Endothelial cell of umbilical vein (primary cell): ENCODE data around the gene GALNT10. TPM values are rescaled to one million over a fixed set of nuclear protein-coding genes. Genes with fewer than 3 reads are reported as not detected.

Experiments used
- BruUV-seq: library from RNA; stranded (reverse); fragments of 400-500 nt; replicated peaks from 2 replicates; lab custom pipeline; 2021; lab: Mats Ljungman, UMichigan
- CTCF ChIA-PET: fragments of 300-600, 350-600 bp; sonication (Branson Sonifier 250); formaldehyde crosslinking; loops from one replicate; lab custom pipeline; 2021; ENCODE audit warnings: antibody characterized with exemption, inconsistent platforms; lab: Charles Lee
- POLR2A ChIA-PET: fragments of 300-600, 350-600 bp; sonication (Branson Sonifier 250); formaldehyde crosslinking; loops from one replicate; lab custom pipeline; 2021; ENCODE audit warnings: antibody characterized with exemption, inconsistent platforms; lab: Charles Lee
- DNase-seq: peaks from one replicate; pipeline ENCODE4 v3.0.0-alpha.2; 2011; ENCODE audit warnings: low read depth, low spot score
- FAIRE-seq: peaks from 2 replicates; lab custom pipeline; 2011; peaks lifted over from hg19 to GRCh38; lab: Jason Lieb, UNC
- H2AFZ ChIP-seq: 2 replicates; pipeline ENCODE4 v1.6.0; 2012; ENCODE audit warnings: low read depth, low read length, control low read depth, inconsistent platforms
- H3K27ac ChIP-seq: 2 replicates; pipeline ENCODE4 v1.5.1; 2011; ENCODE audit warnings: low read depth, mild to moderate bottlenecking, control low read depth, low read length, moderate library complexity; ENCODE audit not compliant: insufficient read depth
- H3K27me3 ChIP-seq, 2 experiments: 2 replicates each; pipeline versions ENCODE4 v1.6.0 to v1.6.1; 2011; ENCODE audit warnings: low read length in 2 of 2, mixed read lengths in 1 of 2; ENCODE audit not compliant: control insufficient read depth in 2 of 2, insufficient read depth in 2 of 2
- H3K36me3 ChIP-seq, 2 experiments: 2 replicates in 1 of 2; 3 replicates in 1 of 2; pipeline ENCODE4 v1.5.1; 2011; ENCODE audit warnings: low read length in 2 of 2, mild to moderate bottlenecking in 1 of 2, moderate library complexity in 1 of 2; ENCODE audit not compliant: control insufficient read depth in 2 of 2, insufficient read depth in 2 of 2; ENCODE audit errors: extremely low read depth in 1 of 2
- H3K4me1 ChIP-seq: 3 replicates; pipeline ENCODE4 v1.5.1; 2011; ENCODE audit warnings: mild to moderate bottlenecking, low read length; ENCODE audit not compliant: control insufficient read depth, insufficient read depth; ENCODE audit errors: extremely low read depth
- H3K4me2 ChIP-seq: 2 replicates; pipeline ENCODE4 v1.6.1; 2011; ENCODE audit warnings: low read length, control low read depth, mixed read lengths; ENCODE audit not compliant: insufficient read depth
- H3K4me3 ChIP-seq, 3 experiments: fragments of 200-600 bp in 1 of 3; sonication (generic), shearing (Covaris generic) in 1 of 3; replicated peaks in 1 of 3; 2 replicates each; pipeline ENCODE4 v1.5.1; 2011 to 2016; ENCODE audit warnings: control low read depth in 3 of 3, low read length in 3 of 3, mild to moderate bottlenecking in 2 of 3, inconsistent platforms in 1 of 3, low read depth in 1 of 3, moderate library complexity in 1 of 3; ENCODE audit not compliant: insufficient read depth in 1 of 3
- H3K79me2 ChIP-seq: 2 replicates; pipeline ENCODE4 v1.6.0; 2012; ENCODE audit warnings: low read length, inconsistent platforms; ENCODE audit not compliant: control insufficient read depth, insufficient read depth
- H3K9ac ChIP-seq: replicated peaks from 2 replicates; pipeline ENCODE3; 2011; ENCODE audit warnings: low read length, control low read depth; ENCODE audit not compliant: insufficient read depth; ENCODE audit errors: extremely low read depth
- H3K9me1 ChIP-seq: replicated peaks from 3 replicates; pipeline ENCODE4 v1.6.0; 2011; ENCODE audit warnings: mild to moderate bottlenecking, low read length; ENCODE audit not compliant: control insufficient read depth, insufficient read depth; ENCODE audit errors: extremely low read depth
- H3K9me3 ChIP-seq: replicated peaks from 2 replicates; pipeline ENCODE4 v1.5.1; 2012; ENCODE audit warnings: low read length, inconsistent platforms; ENCODE audit not compliant: control insufficient read depth, insufficient read depth
- H4K20me1 ChIP-seq: replicated peaks from 2 replicates; pipeline ENCODE3; 2011; ENCODE audit warnings: mild to moderate bottlenecking, low read length; ENCODE audit not compliant: control insufficient read depth, insufficient read depth; ENCODE audit errors: extremely low read depth
- EZH2 ChIP-seq: IDR thresholded peaks from 2 replicates; pipeline ENCODE4 v1.6.1; 2012; ENCODE audit warnings: borderline replicate concordance, low read depth, mild to moderate bottlenecking, moderate library complexity, low read length, inconsistent platforms; ENCODE audit not compliant: severe bottlenecking
- FOS ChIP-seq: IDR thresholded peaks from 2 replicates; pipeline ENCODE4 v1.6.1; 2011; ENCODE audit warnings: mild to moderate bottlenecking, low read length, moderate library complexity, borderline replicate concordance; ENCODE audit not compliant: insufficient read depth
- GATA2 ChIP-seq: IDR thresholded peaks from 2 replicates; pipeline ENCODE4 v1.7.0; 2011; ENCODE audit warnings: low read depth, mild to moderate bottlenecking, moderate library complexity, mixed read lengths, low read length; ENCODE audit not compliant: insufficient read length, insufficient read depth
- JUN ChIP-seq: IDR thresholded peaks from 2 replicates; pipeline ENCODE4 v1.6.1; 2011; ENCODE audit warnings: borderline replicate concordance, low read depth; ENCODE audit not compliant: insufficient read length, insufficient read depth
- MYC ChIP-seq: IDR thresholded peaks from one replicate; pipeline ENCODE4 v1.6.1; 2011; ENCODE audit warnings: mild to moderate bottlenecking, low read depth, low read length
- POLR2A ChIP-seq: IDR thresholded peaks from 2 replicates; pipeline ENCODE4 v1.6.1; 2012; ENCODE audit warnings: low read depth, mild to moderate bottlenecking, control low read depth, low read length
- POLR2AphosphoS5 ChIP-seq: IDR thresholded peaks from 2 replicates; pipeline ENCODE4 v1.6.1; 2012; ENCODE audit warnings: low read depth, mild to moderate bottlenecking, control low read depth, low read length, moderate library complexity; ENCODE audit not compliant: insufficient read depth
- dilution Hi-C: fragments of 300-500 bp; cut with MboI; formaldehyde crosslinking; loops from one replicate; pipeline ENCODE4 v1.15.0; 2019; ENCODE audit warnings: low sequenced_read_pairs; ENCODE audit not compliant: extremely low pct_ligation_motif_present
- intact Hi-C: fragments of 100-400 bp; cut with micrococcal nuclease; formaldehyde crosslinking; loops from one replicate; pipeline ENCODE4 v1.10.0; 2022
- polyA plus RNA-seq, 4 experiments: library from polyadenylated mRNA; depleted of rRNA in 3 of 4; stranded (reverse) in 3 of 4; unstranded in 1 of 4; fragments of >200 nt; gene quantifications; 2 replicates each; pipeline versions ENCODE4 v1.2.1 to v1.2.3, GENCODE V29; 2011 to 2012; ENCODE audit warnings: missing spikeins in 1 of 4
- total RNA-seq: library from RNA; stranded (reverse); gene quantifications from 2 replicates; pipeline ENCODE4 v1.2.3, GENCODE V29; 2021
- TF ChIP-seq, protein P1 (sequence below): IDR thresholded peaks from 2 replicates; pipeline ENCODE4 v1.6.1; 2011; ENCODE audit not compliant: insufficient read depth, insufficient read length
- TF ChIP-seq, protein P2 (sequence below), 2 donors: IDR thresholded peaks; 1 replicate in 1 of 2; 2 replicates in 1 of 2; pipeline ENCODE4 v1.5.1; 2011; ENCODE audit warnings: low read length in 2 of 2, mild to moderate bottlenecking in 2 of 2, moderate library complexity in 2 of 2, control low read depth in 1 of 2, inconsistent platforms in 1 of 2, low read depth in 1 of 2; ENCODE audit not compliant: insufficient read depth in 1 of 2; ENCODE audit errors: extremely low read depth in 1 of 2

GALNT10 gene
- total and polyA plus RNA-seq, 2 donors (not counting 3 experiments of a cell fraction or from before 2014, with no cell fraction given): 70.2 to 77.6 TPM

DNA sequence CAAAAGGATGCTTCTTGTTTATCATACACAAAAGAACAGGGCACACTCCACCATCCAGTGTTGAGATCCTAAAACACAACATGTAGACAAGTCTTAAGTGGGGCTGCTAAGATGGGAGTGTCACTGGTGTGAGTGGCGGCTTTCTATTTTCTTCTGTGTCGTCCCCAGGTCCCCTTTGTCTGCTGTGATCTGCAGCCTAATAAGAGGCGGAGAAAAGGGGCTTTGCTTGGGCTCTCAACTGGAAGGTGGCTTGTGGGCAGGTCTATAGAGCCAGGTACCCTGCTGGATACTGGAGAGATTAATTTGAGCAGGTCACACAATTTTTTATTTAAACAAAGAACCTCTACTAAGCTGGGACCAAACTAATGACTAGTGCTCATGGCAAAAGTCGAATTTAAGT, 129.2 kb downstream of the GALNT10 start:
- H3K9me3 ChIP-seq: no peaks in the 10 kb centered on the region
- H3K27me3 ChIP-seq: no peaks in the 10 kb centered on the region
- no peak for TF ChIP-seq EZH2
- TF ChIP-seq, protein P1, sequence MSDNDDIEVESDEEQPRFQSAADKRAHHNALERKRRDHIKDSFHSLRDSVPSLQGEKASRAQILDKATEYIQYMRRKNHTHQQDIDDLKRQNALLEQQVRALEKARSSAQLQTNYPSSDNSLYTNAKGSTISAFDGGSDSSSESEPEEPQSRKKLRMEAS: no peak
- no peak for TF ChIP-seq GATA2
- no peak for TF ChIP-seq POLR2AphosphoS5
- TF ChIP-seq, protein P2, sequence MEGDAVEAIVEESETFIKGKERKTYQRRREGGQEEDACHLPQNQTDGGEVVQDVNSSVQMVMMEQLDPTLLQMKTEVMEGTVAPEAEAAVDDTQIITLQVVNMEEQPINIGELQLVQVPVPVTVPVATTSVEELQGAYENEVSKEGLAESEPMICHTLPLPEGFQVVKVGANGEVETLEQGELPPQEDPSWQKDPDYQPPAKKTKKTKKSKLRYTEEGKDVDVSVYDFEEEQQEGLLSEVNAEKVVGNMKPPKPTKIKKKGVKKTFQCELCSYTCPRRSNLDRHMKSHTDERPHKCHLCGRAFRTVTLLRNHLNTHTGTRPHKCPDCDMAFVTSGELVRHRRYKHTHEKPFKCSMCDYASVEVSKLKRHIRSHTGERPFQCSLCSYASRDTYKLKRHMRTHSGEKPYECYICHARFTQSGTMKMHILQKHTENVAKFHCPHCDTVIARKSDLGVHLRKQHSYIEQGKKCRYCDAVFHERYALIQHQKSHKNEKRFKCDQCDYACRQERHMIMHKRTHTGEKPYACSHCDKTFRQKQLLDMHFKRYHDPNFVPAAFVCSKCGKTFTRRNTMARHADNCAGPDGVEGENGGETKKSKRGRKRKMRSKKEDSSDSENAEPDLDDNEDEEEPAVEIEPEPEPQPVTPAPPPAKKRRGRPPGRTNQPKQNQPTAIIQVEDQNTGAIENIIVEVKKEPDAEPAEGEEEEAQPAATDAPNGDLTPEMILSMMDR (IDR thresholded peaks at IDR 0.05; ENCODE audit: extremely low read depth in 1 of 2, insufficient read depth in 1 of 2, low read depth in 1 of 2, low read length in 2 of 2): no peak
- TF ChIP-seq POLR2A: no peak
- TF ChIP-seq JUN: no peak
- no peak for TF ChIP-seq MYC
- no peak for TF ChIP-seq FOS
- BruUV-seq: no TSS peak
- CTCF ChIA-PET: interaction anchor here (1.0 kb wide), 1 partner anchor 65 kb away, joined by 3 read pairs; no protein-coding TSS in a partner anchor
- H3K36me3 ChIP-seq: peaks cover 0 to 2% of the 10 kb centered on the region in 2 experiments
- H3K79me2 ChIP-seq: peaks cover 2% of the 10 kb centered on the region
- no peak for DNase-seq
- no peaks in the 10 kb centered on the region for H4K20me1 ChIP-seq
- no peaks in the 10 kb centered on the region for H3K9me1 ChIP-seq
- H3K27ac ChIP-seq: no peak overlapping the region
- H3K9ac ChIP-seq: no peak overlapping the region
- POLR2A ChIA-PET: no interaction called here
- H2AFZ ChIP-seq: no peak overlapping the region
- H3K4me3 ChIP-seq: no peak overlapping the region
- no peak for FAIRE-seq
- dilution Hi-C loops: no loop called here
- H3K4me2 ChIP-seq: no peak overlapping the region
- no peaks in the 10 kb centered on the region for H3K4me1 ChIP-seq
- intact Hi-C loops: no loop called here
